IPS-15b (cell line): ENCODE measurements around the gene WDR5.

Experiments
- H3K27me3 ChIP-seq: one replicate; pipeline ENCODE4 v1.6.1; 2013; ENCODE audit warnings: low read length; ENCODE audit not compliant: control insufficient read depth, insufficient read depth
- H3K36me3 ChIP-seq: one replicate; pipeline ENCODE4 v1.6.1; 2013; ENCODE audit warnings: low read length; ENCODE audit not compliant: control insufficient read depth, insufficient read depth
- H3K4me1 ChIP-seq: one replicate; pipeline ENCODE4 v1.6.1; 2013; ENCODE audit warnings: mild to moderate bottlenecking, low read length; ENCODE audit not compliant: control insufficient read depth, insufficient read depth
- H3K4me3 ChIP-seq: one replicate; pipeline ENCODE4 v1.5.1; 2013; ENCODE audit warnings: low read depth, low read length
- H3K9ac ChIP-seq: one replicate; pipeline ENCODE4 v1.6.1; 2013; ENCODE audit warnings: low read depth, mild to moderate bottlenecking, low read length
- H3K9me3 ChIP-seq: one replicate; pipeline ENCODE4 v1.6.1; 2013; ENCODE audit warnings: mild to moderate bottlenecking, low read length; ENCODE audit not compliant: control insufficient read depth, insufficient read depth

Gene WDR5

DNA sequence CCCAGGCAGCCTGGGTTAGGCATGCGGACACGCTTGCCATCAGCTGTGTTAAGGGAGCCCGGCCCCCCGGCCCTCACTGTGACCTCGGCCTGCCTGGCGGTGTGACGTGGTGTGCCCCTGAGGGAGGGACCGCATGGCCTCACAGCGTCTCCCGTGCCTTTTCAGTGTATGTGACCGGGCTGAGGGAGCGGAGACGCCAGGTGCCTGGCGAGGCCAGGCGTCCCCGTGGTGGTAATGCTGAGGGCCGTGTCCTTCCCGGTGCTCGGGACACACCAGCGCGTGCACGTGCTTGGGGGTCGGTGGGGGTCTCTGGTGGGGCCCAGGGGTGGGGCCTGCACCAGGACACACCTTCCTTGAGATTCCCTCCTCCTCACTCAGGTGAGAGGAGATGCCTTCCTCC lies 17.6 kb downstream of the WDR5 start:
- no peak overlapping the region for H3K9ac ChIP-seq
- no peaks in the 10 kb centered on the region for H3K27me3 ChIP-seq
- H3K4me3 ChIP-seq: no peak overlapping the region
- no peaks in the 10 kb centered on the region for H3K9me3 ChIP-seq
- no peaks in the 10 kb centered on the region for H3K4me1 ChIP-seq
- H3K36me3 ChIP-seq: peaks cover 89% of the 10 kb centered on the region

DNA sequence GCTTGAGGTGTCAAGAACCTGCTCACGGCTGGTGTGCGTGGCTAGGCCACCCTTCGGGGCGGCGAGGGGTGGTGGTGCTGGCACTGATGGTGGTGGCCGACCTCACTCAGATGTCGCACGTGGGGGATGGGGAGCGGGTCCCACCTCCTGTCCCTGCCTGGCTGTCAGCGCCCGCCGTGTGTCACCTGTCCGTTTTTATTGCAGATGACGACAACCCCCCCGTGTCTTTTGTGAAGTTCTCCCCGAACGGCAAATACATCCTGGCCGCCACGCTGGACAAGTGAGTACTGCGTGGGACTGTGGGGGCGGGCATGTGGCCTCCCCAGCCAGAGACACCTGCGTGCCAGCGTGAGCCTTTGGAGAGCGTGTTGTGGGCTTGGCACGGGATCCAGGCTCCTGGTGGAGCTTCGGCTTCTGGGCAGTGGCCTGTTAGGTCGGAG lies 18.4 kb downstream of the WDR5 start:
- Histone ChIP-seq H3K9ac (no peak overlapping the region), H3K36me3 (peaks cover 87% of the 10 kb centered on the region), H3K4me1 (no peaks in the 10 kb centered on the region), H3K4me3 (no peak overlapping the region), H3K27me3 (no peaks in the 10 kb centered on the region), H3K9me3 (no peaks in the 10 kb centered on the region)

DNA sequence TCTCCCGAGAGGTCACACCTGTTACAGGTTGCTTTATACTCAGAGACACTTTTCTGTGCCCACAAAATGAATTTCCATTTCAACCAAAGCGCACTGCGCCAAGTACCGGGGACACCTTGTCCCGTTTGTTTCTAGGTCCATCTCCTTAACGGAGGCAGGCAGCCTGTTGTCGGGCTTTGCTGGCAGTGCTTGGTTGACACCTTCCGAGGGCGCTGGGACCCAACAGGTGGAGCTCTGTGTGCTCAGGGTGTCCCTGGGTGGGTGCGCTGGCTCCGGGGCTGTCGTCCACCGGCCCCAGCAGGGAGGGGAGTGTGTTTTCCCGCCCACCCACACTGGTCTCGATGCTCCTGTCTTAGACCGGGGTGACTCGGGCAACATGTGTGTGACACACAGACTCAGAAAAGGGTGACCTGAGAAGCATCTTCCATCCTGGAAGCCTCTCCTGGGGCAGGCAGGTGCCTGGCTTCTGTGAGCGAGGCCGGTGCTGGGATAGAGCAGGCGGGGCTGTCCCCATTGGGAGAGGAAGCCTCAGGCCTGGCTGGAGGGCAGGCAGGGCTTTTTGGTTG lies 20.0 kb downstream of the WDR5 start:
- no peak overlapping the region for H3K9ac ChIP-seq
- H3K9me3 ChIP-seq: no peaks in the 10 kb centered on the region
- H3K4me3 ChIP-seq: no peak overlapping the region
- no peaks in the 10 kb centered on the region for H3K27me3 ChIP-seq
- peaks cover 78% of the 10 kb centered on the region for H3K36me3 ChIP-seq
- H3K4me1 ChIP-seq: no peaks in the 10 kb centered on the region

DNA sequence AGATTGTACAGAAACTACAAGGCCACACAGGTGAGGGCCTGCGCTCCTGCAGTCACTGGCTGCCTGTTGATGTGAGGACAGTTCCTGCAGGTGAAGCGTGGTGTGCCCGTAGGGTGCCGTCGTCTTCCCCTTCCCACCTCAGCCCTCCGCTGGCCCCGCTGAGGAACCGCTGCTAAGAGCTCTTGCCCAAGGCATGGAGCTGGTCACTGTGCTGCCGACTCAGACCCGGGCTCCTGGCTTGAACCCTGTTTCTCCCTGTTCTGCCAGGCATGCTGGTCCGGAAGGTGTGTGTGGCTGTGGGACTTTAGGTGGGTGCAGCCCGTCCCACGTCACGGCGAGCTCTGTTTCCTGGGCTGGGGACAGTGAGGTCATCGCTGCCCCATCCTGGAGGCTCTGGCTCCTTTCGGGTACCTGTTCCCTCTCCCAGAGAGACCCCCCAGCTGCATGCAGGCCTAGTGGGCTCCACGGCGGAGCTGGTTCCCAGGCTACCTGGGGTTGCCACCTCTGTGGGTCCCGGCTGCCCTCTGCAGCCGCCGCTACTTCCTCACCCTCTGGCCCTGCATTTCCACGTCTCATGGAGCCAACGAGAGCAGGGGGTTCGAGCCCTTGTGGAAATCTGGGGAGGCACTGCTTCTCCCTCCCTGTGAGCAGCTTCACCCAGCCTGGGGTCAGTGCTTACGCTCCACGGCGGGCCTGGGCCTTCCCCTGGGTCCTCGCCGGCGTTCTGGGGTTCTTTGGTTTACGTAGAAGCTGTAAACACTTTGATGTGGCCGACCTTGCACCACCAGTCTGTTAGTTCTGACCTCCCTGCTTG lies 20.9 kb downstream of the WDR5 start:
- no peaks in the 10 kb centered on the region for H3K4me1 ChIP-seq
- peaks cover 70% of the 10 kb centered on the region for H3K36me3 ChIP-seq
- no peak overlapping the region for H3K4me3 ChIP-seq
- no peaks in the 10 kb centered on the region for H3K27me3 ChIP-seq
- H3K9me3 ChIP-seq: no peaks in the 10 kb centered on the region
- H3K9ac ChIP-seq: no peak overlapping the region

DNA sequence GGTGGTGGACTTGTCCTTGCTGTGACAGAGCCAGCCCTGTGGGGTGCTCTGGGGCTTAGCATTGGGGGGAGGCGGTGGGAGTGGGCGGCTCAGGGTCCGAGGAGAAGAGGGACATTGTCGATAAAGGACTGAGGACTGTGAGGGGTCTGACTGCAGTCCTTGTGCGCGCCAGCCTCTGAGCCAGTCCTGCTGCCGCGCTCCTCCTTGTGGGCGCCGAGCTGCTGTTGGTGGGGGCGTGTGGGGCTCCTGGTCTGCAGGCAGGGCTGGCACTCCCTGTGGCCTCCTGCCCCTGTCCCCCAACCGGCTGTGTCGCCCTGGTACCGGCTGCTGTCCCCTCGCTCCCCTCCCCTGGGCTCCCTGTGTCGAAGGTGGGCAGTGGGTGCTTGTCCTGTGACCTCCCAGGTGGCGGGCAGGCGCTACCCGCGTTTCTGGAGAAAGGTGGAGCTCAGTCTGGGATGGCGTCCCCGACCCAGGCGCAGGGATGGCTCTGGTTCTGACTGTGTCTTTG lies 21.6 kb downstream of the WDR5 start:
- H3K4me3 ChIP-seq: no peak overlapping the region
- H3K9me3 ChIP-seq: no peaks in the 10 kb centered on the region
- no peaks in the 10 kb centered on the region for H3K4me1 ChIP-seq
- no peak overlapping the region for H3K9ac ChIP-seq
- H3K36me3 ChIP-seq: peaks cover 63% of the 10 kb centered on the region
- H3K27me3 ChIP-seq: peaks cover 2% of the 10 kb centered on the region

DNA sequence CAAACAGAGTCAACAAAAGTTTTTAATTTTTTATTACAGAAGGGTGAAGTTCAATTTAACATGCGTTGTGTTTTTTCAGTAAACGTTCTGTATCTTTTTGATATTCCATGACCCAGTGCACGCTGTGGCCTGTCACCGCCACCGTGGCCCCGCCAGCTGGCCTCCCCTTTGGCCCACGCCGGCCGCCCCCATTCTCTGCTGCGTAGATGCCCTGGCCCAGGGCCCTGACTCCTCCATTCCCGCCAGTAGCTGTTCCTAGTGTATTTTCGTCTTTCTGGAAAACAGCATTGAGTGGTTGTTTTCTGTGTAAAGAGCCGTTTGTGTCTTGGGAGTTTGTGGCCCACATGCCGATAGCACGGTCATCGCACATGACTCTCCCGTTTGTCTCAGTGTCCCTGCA lies 22.4 kb downstream of the WDR5 start:
- H3K9me3 ChIP-seq: no peaks in the 10 kb centered on the region
- H3K36me3 ChIP-seq: peaks cover 57% of the 10 kb centered on the region
- peaks cover 5% of the 10 kb centered on the region for H3K27me3 ChIP-seq
- no peaks in the 10 kb centered on the region for H3K4me1 ChIP-seq
- no peak overlapping the region for H3K4me3 ChIP-seq
- H3K9ac ChIP-seq: no peak overlapping the region

DNA sequence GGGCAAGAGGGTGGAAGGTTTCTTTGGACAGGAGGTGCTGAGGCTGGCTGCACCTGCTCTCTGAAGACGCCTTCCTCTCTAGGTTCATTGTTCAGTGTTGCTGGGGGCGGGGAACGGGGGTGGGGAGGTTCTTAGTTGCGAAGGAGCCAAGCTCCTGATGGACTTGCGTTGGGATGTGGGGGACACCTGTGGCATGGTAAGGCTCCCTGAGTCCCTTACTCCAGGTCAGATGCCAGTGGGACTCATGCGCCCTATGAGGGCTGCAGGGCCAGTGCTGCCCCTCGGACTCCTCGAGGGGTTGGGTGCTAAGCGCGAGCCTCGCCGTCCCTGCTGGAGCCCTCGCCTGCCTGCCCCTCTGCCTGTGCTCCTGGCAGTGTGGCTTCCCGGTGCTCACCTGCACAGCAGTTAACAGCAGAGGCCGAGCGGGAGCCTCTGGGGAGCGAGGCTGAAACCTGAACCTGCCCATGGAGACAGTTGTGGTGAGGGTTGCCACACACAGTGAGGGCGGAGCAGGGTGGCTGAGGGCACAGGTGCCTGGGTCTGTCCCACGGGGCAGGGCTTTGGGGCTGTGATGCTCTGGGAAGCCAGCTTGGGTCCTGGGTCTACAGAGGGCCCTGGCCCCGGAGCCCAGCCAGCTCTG lies 23.0 kb downstream of the WDR5 start:
- no peak overlapping the region for H3K4me3 ChIP-seq
- no peak overlapping the region for H3K9ac ChIP-seq
- H3K27me3 ChIP-seq: peaks cover 5% of the 10 kb centered on the region
- H3K36me3 ChIP-seq: peaks cover 51% of the 10 kb centered on the region
- no peaks in the 10 kb centered on the region for H3K9me3 ChIP-seq
- no peaks in the 10 kb centered on the region for H3K4me1 ChIP-seq

DNA sequence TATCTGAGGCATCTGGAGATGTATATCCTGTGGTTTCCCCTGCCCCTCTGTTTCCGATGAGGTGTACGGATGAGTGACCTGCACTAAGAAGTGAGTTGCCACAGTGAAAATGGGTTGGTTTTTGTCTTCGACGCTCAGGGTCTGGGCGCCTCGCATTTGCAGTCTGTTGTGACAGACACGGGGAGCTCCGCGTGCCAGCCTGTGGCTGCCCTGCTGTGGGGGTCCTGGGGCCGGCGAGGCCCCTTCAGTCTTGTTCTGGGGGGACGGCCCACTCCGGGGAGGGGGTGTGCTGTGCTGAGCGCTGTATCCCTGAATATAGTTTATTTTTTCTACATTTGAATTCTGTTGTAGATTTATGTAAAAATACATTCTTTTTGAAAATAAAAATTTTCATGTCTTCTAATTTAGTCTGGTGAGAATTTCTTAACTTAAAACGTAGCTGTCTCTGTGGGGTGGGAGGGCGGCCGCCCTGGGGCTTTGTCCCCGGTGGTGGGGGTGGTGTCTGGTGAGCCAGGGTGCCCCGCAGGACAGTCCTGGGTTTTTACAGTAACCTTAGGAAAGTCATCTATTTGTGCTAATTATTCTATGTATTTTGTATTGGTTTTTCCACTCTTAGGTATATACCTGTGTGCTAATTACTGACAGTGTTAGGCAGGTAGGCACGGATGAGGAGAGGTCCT lies 23.8 kb downstream of the WDR5 start:
- Histone ChIP-seq H3K9me3 (no peaks in the 10 kb centered on the region), H3K27me3 (peaks cover 5% of the 10 kb centered on the region), H3K9ac (no peak overlapping the region), H3K4me1 (no peaks in the 10 kb centered on the region), H3K4me3 (no peak overlapping the region), H3K36me3 (peaks cover 43% of the 10 kb centered on the region)

DNA sequence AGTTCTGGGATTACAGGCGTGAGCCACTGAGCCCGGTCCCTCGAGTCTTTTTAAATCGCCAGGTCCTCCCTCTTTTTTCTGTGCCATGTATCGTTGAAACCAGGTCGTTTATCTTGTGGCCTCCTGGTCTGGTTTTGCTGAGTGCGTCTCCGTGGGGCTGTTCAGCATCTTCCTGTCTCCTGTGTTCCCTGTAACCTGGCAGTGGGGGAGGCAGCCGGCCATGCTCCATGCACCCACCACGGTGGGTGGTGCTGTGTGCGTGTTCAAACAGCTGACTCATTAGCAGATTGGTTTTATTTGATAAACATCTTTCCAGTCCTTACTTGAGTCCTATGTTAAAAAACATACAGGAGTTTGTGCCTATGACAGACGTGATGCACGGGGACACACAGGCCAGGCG lies 25.8 kb downstream of the WDR5 start:
- Histone ChIP-seq H3K36me3 (peaks cover 27% of the 10 kb centered on the region), H3K9ac (no peak overlapping the region), H3K27me3 (peaks cover 5% of the 10 kb centered on the region), H3K4me3 (no peak overlapping the region), H3K4me1 (no peaks in the 10 kb centered on the region), H3K9me3 (no peaks in the 10 kb centered on the region)

DNA sequence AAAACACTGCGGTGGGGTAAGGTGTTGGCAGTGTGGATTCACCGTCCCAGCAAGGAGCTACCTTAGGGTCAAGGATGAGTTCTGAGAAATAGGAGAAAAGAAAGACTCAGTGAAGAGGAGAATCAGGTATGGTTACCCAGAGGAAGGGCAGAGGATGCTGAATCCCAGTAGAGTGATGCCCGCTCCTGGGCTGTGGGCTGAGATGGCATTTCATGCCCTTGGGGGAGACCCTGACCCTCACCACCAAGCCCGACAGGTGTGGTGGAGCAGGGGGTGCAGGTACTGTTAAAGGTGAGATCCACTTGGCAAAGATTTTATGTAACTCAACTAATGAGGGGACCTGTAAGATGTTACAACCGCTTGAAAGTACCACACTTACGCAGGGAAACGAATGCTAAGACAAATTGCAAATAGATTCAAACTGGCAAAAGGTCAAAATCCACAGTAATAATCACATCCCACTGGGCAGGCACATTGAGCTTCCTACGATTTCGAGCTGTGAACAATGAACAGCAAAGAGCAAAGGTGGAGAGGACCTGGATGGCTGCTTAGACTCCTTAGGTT lies 26.4 kb downstream of the WDR5 start:
- Histone ChIP-seq H3K9me3 (no peaks in the 10 kb centered on the region), H3K9ac (no peak overlapping the region), H3K36me3 (peaks cover 20% of the 10 kb centered on the region), H3K27me3 (peaks cover 5% of the 10 kb centered on the region), H3K4me3 (no peak overlapping the region), H3K4me1 (no peaks in the 10 kb centered on the region)

DNA sequence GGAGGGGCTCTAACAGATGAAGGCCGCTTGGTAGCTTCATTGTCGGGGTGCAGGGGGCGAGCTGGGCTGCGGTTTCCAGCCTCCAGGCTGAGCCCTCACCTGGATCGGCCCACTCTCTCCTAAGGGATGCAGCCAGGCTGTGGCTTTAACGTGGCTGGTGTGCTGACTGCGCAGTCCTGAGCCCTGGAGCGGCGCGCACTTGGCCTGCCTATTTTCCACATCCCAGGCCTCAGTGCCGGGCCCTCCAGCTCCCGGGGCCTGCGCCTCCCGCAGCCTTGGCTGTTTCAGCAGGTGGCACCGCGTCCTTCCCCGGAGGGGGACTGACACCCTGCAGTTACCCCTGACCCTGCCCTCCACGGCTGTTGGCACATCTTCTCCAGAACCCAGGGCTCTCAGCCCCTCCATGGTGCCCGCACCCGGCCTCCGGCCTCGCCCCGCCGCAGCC lies 27.1 kb downstream of the WDR5 start:
- H3K9me3 ChIP-seq: no peaks in the 10 kb centered on the region
- H3K4me3 ChIP-seq: no peak overlapping the region
- peaks cover 5% of the 10 kb centered on the region for H3K27me3 ChIP-seq
- H3K36me3 ChIP-seq: peaks cover 14% of the 10 kb centered on the region
- peak overlapping the region; percentile 65 for H3K9ac ChIP-seq
- H3K4me1 ChIP-seq: no peaks in the 10 kb centered on the region
